AG20443 (cell line): ENCODE measurements around the gene TNFSF4.
A peak's percentile ranks its signal among the peaks of the same experiment; 100 is the strongest.
"Not testable (repeated sequence)": the region's sequence is repeated elsewhere in the genome, so short reads cannot be mapped to it uniquely, and the experiment has no call there.

Experiments
- DNase-seq: peaks from one replicate; pipeline ENCODE4 v3.0.0; 2012; ENCODE audit warnings: low spot score, mixed read lengths

Gene TNFSF4

GRCh38 chr1:173164178-173164577 is 43.0 kb downstream of the TNFSF4 start:
- no peak for DNase-seq

DNA sequence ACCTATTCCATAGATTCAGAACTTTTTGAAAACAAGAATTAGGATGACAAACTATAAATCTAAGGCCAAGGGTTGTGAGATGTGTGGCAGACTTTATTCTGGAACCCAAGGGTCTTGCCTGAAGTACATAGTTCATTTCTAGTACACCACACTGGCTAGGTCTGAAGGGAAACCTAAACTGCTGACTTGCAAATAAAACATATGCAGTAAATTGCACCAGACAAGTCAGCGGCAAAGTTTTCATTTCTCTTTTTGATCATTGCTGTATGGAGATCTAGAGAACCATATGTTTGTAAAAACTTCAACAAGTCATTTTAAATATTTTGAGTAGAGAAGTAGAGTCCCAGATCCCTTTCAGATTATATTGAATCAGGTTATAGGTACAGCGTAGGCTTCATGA is 43.9 kb downstream of the TNFSF4 start:
- DNase-seq = no peak

DNA sequence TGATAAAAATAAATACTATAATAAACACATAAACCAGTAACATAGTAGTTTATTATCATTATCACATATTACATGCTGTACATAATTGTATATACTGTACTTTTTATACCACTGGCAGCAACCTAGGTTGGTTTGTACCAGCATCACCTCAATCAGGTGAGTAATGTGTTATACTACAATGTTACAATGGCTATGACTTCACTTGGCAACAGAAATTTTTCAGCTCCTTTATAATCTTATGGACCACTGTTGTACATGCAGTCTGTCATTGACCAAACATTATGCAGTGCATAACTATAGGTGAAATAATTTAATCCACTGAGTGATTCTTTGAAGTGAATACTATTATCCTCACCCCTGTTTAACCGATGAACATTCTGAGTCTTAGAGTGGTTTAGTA is 44.5 kb downstream of the TNFSF4 start:
- no peak for DNase-seq

GRCh38 chr1:173161510-173162221 is 45.5 kb downstream of the TNFSF4 start:
- no peak for DNase-seq

DNA sequence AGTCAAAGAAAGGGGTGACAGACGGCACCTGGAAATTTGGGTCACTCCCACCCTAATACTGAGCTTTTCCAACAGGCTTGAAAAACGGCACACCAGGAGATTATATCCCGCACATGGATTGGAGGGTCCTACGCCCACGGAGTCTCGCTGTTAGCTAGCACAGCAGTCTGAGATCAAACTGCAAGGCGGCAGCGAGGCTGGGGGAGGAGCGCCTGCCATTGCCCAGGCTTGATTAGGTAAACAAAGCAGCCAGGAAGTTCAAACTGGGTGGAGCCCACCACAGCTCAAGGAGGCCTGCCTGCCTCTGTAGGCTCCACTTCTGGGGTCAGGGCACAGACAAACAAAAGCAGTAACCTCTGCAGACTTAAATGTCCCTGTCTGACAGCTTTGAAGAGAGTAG is 53.2 kb downstream of the TNFSF4 start:
- not testable (repeated sequence) for DNase-seq

DNA sequence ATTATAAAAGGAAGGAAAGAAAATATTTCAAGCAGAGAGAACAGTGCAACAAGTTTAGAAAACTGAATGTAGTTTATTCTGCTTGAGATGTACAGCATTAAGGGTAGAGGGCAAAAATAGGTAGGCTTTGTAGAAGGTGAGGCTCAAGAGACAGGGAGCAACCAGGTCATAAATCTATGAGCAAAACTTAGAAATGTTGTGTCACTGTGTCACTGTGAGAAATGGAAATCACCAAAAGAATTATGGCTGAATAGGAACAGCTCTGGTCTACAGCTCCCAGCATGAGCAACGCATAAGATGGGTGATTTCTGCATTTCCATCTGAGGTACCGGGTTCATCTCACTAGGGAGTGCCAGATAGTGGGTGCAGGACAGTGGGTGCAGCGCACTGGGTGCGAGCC is 53.6 kb downstream of the TNFSF4 start:
- DNase-seq = no peak

- DNase-seq = no peak
Observed at GRCh38 chr1:173152598-173152997, 54.5 kb downstream of the TNFSF4 start.

- DNase-seq = no peak
Observed at GRCh38 chr1:173150795-173151194, 56.3 kb downstream of the TNFSF4 start.

DNA sequence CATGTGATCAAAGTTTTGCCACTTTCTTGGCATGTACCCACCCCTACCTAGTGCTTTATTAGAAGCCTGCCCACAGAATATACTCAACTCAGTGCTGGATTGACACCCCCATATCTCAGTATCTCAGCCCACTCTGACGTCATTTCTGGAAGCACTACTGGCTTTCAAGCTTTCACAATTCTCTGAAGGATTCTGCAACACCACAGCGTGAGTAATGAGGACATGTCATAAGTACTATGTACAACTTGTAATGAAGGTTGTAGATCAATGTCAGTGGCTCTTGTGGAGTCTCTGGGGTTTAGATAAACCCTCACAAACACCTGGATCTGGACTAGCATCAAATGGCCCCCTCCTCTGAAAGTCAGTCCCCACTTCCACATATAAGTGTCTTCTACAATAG is 57.2 kb downstream of the TNFSF4 start:
- peak; percentile 78 for DNase-seq

GRCh38 chr1:173148971-173149370 is 58.2 kb downstream of the TNFSF4 start:
- DNase-seq = no peak

- no peak for DNase-seq
Observed at GRCh38 chr1:173148545-173148944, 58.6 kb downstream of the TNFSF4 start.

DNA sequence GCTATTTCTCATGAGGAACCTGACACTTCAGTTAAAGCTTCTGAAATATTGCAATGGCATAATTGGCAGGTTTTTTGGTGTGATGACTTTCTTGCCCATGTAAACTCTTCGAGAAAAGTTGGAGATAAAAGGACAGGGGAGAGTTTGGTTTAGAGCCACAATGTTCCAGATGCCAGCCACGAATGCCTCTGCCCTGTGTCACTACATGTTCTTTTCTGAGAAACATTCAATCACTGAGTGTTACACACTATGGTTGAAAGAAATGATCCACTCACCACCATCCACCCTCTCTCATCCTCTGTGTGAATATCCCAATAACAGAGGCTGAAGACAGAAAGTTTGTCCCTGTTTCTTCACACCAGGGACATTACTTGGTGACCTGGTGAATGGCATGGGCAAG is 66.4 kb downstream of the TNFSF4 start:
- no peak for DNase-seq

DNA sequence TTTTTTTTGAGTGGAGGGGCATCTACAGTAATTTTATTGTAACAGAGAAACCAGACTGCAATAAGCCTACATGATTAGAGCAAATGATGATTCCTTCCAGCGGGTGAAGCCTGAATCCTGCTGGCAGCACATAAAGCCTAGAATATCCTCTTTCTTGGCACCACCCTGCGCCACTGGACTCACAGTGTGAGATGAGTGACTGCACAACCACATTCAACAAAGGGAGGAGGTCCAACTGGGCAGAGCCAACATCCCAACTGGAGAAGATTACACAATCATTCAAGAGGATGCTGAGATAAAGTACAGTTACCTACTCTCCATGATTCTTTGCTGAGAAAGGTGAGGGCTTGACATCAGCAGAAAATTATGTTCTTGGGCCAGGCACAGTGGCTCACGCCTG is 67.4 kb downstream of the TNFSF4 start:
- DNase-seq = no peak

GRCh38 chr1:173137107-173137706 is 69.9 kb downstream of the TNFSF4 start:
- no peak for DNase-seq

DNA sequence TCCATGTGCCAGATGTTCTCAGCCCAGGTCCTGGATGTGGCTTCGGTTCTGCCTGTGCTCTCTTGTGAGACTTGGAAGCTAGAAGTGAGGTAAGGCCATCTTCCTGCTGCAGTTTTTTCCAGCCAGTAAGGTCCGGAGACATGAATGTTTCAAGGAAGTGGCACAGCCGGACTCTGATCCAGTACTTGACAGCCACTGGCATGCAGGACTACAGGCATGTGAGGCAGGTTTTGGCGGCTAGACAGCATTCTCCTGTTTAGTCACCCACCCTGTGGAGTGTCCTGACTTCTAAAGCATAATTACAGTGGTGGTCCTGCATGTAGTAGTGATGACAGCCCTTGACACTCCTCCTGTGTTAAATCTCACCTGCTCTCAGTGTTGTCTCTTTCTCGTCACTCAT is 72.3 kb downstream of the TNFSF4 start:
- DNase-seq = no peak

DNA sequence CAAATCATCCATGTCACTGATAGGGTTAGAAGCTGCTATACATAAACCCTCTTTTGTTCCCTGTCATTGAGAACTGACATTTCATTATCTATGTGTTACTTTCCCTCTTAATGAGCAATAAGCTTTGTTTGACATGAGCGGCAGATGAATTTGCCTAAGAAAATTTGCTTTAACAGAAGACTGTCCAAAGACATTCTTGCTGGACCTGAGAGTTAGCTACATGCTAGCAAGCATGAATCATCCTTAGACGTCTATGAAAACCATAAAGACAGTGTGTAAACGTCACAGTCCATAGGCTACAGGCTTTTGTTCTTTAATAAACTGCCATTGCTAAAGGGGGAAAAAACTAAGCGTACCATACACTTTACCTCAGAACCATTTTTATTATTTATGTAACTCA is 73.1 kb downstream of the TNFSF4 start:
- no peak for DNase-seq
